A172 (cell line): Measurements from ENCODE around the gene PTPN1. TPM values are rescaled to one million over a fixed set of nuclear protein-coding genes. Genes with fewer than 3 reads are reported as not detected.
"Not testable (repeated sequence)": the region's sequence is repeated elsewhere in the genome, so short reads cannot be mapped to it uniquely, and the experiment has no call there.

Experiments used
- DNase-seq: peaks from one replicate; pipeline ENCODE4 v3.0.0-alpha.2; 2015; ENCODE audit warnings: low spot score
- total RNA-seq: library from RNA; depleted of rRNA; stranded (reverse); fragments of >200 nt; shearing (Covaris generic); gene quantifications from 2 replicates; pipeline ENCODE4 v1.2.3, GENCODE V29; 2014

The PTPN1 gene
- total RNA-seq, 1 experiment from 2014 or later = 56.9 TPM

- DNase-seq = no peak
Observed at GRCh38 chr20:50557549-50558134, 47.5 kb downstream of the PTPN1 start.

DNA sequence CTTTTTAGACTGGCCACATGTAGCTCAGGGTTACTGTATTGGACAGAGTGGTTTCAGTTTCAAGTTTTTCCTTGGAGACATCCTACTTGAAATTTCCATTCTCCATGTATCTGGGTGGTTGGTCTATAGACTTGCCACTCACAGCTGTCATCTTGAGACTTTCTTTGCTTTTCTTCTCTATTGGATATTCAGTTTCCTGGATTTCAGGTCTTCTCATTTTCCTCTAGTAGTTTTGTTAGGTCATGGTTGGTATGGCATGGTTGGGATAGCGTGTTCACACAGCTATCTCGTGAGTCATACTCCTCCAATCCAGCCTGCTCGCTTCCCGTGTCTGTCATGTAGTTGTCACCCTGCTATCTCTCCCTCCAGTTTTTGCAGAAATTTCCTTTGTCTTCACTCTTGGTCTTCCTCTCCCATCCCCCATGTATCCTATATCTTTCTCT, 48.3 kb downstream of the PTPN1 start:
- peak; percentile 78 for DNase-seq

GRCh38 chr20:50559149-50559548, 49.0 kb downstream of the PTPN1 start:
- DNase-seq = no peak

- no peak for DNase-seq
Observed at GRCh38 chr20:50559856-50560638, 49.9 kb downstream of the PTPN1 start.

- no peak for DNase-seq
Observed at GRCh38 chr20:50560867-50561266, 50.7 kb downstream of the PTPN1 start.

GRCh38 chr20:50561379-50562078, 51.3 kb downstream of the PTPN1 start:
- DNase-seq = peak; percentile 96

DNA sequence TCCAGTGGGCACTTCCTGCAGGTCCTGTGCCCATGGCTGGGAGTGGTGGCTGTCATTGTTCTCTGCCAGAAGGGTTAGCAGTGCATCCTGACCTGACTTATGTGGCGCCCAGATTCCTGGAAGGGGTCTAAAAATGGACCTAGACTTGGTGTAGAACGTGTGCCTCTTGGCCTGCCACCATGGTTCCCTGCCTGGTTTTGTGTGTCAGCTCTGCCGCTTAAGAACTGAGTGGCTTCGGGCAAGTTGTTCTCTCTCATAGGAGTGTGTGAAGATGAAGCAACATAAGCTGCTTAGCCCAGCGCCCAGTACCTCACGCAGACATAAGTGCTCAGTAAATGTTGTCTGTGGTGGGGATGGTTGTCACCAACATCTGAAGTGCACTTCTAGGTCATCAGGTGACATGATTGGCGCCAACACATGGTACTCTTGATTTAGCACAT, 52.1 kb downstream of the PTPN1 start:
- no peak for DNase-seq

DNA sequence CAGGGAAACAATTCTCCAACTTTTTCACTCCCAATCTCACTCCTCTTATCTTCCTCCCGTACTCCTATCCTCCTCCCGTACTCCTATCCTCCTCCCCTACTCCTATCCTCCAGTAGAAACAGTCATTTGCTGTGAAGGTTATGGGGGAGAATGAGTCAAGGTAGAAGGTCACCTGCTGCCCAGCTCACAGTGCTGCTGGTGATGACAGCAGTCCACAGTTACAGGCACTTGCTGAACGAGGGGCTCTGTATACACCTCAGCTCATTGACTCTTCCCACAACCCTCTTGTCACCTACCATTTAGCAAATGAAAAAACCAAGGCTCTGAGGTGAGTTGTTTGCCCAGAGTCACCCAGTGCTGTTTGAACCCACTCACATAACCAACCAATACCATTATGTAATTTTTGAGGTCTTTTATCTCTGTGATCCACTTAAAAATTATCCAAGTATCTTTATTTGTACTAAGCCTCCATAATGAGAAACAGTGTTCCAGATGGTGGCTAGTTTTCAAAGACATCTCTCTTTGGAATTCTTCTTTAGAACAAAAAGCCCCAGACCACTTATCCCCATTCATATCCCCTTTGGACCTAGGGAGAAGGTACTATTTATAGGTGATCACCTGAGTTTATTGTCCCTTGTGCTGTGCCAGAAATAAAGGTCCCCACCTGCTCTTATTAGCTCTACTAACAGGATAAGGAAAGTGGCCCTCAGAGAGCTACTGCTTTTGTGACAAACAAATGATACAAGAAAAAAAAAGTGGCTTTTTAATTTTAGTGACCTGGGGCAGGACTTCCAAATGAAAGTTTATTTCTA, 53.2 kb downstream of the PTPN1 start:
- DNase-seq = no peak

GRCh38 chr20:50565383-50565782, 55.2 kb downstream of the PTPN1 start:
- DNase-seq = no peak

GRCh38 chr20:50565871-50566270, 55.7 kb downstream of the PTPN1 start:
- DNase-seq = no peak

- DNase-seq = no peak
Observed at GRCh38 chr20:50567860-50568548, 57.8 kb downstream of the PTPN1 start.

DNA sequence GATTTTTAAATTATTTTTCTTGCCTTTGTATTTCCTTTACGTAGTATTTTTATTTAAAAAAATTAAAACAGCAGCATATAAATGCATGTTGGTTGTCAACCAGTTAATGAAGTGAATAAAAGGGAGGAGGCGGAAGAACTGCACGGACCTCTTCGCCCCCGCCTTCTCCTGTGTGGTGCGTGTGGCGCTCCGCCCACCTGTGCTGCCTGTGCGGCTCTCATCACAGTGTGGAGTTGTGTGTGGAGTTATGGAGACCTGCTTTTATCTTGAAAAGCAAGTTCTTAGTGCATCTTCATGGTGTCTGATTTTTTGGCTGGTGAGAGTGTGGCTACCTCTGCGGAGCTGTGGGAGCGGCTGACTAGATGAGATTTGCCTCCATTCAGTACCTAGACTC, 58.4 kb downstream of the PTPN1 start:
- no peak for DNase-seq

GRCh38 chr20:50569487-50569863, 59.3 kb downstream of the PTPN1 start:
- not testable (repeated sequence) for DNase-seq

DNA sequence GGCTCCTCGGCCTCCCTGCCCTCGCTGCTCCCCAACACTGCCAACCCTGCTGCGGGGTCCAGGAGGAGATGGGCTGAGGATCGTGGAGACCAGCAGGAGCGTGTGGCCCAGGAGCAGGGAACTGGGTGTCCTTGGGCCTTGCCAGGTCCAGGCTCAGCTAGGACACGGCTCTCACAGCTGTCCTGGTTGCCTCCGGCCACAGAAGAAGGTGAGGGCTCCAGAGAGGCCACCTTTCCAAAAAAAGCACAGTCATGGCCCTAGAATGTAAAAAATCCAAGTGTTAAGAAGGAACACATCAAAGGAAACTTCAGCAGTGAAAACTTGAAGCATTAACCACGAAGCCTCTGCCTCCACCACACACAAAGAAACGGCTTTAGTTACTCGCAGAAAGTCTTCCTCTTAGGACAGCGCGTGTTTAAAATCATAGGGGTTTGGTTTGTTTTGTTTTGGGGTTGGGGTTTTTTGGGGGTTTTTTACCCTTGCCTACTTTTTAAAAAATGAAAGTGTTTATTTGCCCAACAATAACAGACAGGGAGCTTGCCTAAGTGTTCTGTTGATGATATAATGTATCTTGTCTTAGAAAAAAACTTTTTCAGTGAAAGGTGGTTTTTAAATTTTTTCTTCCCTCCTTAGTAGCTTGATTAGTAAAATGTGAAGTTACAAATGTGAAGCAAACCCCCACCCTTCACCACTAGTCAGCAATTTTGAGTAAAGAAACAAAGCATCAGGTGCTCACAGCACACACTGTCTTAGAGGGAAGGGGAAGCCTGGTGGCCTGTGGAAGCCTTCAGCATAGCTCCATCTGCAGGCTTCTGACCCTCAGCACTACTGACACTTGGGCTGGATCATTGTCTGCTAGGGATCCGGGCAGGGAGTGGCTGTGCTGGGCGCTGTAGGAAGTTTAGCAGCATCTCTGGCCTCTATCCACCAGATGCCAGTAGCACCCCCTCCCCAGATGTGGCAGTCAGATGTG, 60.0 kb downstream of the PTPN1 start:
- DNase-seq = peak; percentile 66

DNA sequence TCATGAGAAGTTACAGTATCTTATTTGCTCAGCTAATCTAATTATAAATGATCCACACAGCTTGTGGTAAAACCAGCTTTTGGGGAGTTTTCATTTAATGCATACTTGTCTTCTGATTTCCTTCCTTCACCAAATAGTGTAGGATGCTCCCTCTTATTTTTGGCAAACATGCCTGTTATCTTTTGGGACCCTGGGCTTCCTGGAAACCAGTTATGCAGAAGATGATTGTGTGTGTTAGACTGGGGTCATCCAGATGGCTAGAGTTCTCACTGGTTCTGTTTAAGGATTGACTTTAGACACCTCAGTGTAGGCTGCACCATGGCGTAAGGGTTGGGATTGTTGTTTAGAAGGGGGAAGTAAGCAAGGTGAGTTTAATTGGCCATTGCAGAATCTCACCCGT, 61.3 kb downstream of the PTPN1 start:
- DNase-seq = no peak

DNA sequence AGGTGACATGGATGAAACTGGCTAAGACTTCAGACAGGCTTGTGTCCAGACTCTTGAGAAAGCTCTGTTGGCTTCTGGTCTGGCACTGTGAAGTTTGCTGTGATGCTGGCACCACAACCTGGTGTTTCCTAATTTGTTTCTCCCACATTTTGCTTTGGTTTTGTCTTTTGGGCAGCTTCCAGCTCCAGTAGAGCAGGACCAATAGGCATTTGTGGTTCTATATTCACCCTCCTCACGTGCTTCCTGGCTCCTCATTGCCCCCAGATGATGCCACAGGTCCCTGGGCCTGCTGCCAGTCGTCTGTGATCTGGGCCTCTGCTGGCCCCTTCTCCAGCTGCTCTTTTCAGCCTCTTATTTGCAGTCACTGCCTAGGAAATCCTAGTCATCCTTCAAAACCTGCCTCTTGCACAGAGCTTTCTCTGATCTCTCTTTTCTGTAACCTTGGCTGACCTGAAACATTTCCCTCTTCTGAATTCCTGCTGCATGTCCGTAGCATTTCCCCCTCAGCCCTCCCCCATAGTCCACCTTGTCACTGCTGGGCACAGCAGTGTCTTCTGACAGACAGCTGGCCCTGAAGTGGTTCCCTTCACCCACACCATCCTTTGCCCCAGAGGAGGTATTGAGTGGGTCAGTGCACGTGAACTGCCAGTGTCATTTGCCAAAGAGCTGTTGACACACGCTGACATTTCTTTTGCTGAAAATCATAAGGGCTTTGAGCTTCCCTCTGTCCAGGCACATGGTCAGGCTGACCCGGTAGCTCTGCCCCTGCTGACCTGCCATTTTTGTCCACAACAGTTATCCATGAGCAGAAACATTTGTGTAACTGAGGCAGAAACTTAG, 63.0 kb downstream of the PTPN1 start:
- DNase-seq = peak; percentile 87

DNA sequence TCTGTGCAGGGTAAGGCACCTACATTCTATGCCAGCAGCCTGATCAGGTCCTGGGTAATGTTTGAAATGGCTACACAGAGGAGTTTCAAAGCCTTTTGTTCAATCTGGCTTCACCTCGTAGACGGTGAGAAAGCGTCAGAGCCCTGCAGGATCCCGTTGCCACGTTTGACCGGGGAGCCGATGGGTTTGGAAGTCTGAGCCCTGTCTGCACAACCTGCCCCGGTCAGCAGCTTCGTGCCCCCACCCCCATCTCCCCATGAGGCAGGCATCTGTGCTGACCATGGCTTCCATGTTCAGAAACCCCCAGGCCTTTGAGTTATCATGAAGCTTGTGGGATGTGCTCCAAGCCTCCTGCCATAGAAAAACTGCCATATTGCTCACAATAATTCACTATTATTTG, 63.9 kb downstream of the PTPN1 start:
- no peak for DNase-seq

GRCh38 chr20:50574586-50574985, 64.4 kb downstream of the PTPN1 start:
- DNase-seq = no peak
